Peyer's patch (tissue), 4 donors: Measurements from ENCODE around the gene CDKN3. TPM values are rescaled to one million over a fixed set of nuclear protein-coding genes. Genes with fewer than 3 reads are reported as not detected.
"Not testable (repeated sequence)": the region's sequence is repeated elsewhere in the genome, so short reads cannot be mapped to it uniquely, and the experiment has no call there.

Experiments used
- DNase-seq, 3 donors: peaks; one replicate each; pipeline ENCODE4 v3.0.0-alpha.2; 2017 to 2019
- H3K27ac ChIP-seq, 4 donors: fragments of 200-600 bp; sonication (generic); one replicate each; pipeline ENCODE4 v1.5.1; 2016 to 2019
- H3K27me3 ChIP-seq, 2 donors: fragments of 200-600 bp; sonication (generic); one replicate each; pipeline ENCODE4 v1.5.1; 2019
- H3K36me3 ChIP-seq, 3 donors: fragments of 200-600 bp; sonication (generic); one replicate each; pipeline ENCODE4 v1.5.1; 2016 to 2019
- H3K4me1 ChIP-seq, 4 donors: fragments of 200-600 bp; sonication (generic); one replicate each; pipeline ENCODE4 v1.5.1; 2016 to 2019
- H3K4me3 ChIP-seq, 4 donors: fragments of 200-600 bp; sonication (generic); 1 replicate in 3 of 4; 2 replicates in 1 of 4; pipeline ENCODE4 v1.5.1; 2016 to 2019; ENCODE audit warnings: mild to moderate bottlenecking in 1 of 4
- H3K9me3 ChIP-seq, 4 donors: fragments of 200-600 bp; sonication (generic); one replicate each; pipeline ENCODE4 v1.5.1; 2016 to 2019; ENCODE audit warnings: mild to moderate bottlenecking in 1 of 4
- POLR2A ChIP-seq, 2 donors: fragments of 450-650 bp; IDR thresholded peaks; one replicate each; pipeline ENCODE4 v1.5.1; 2017; ENCODE audit warnings: antibody characterized with exemption in 2 of 2, mild to moderate bottlenecking in 2 of 2, moderate library complexity in 2 of 2
- total RNA-seq, 4 donors: library from RNA; depleted of rRNA; stranded (reverse); fragments of >200 nt; gene quantifications; one replicate each; pipeline ENCODE4 v1.1.0, GENCODE V29; 2016
- TF ChIP-seq, protein P1 (sequence below), 6 experiments: fragments of 450-650 bp in 4 of 6; fragments of 200-600 bp in 2 of 6; sonication (generic) in 1 of 6; IDR thresholded peaks; one replicate each; pipeline ENCODE4 v1.5.1; 2017 to 2019; ENCODE audit warnings: antibody characterized with exemption in 6 of 6, mild to moderate bottlenecking in 3 of 6, moderate library complexity in 1 of 6

The CDKN3 gene
- total RNA-seq, 4 donors from 2014 or later = 1.6 to 7.4 (median 4.3) TPM

DNA sequence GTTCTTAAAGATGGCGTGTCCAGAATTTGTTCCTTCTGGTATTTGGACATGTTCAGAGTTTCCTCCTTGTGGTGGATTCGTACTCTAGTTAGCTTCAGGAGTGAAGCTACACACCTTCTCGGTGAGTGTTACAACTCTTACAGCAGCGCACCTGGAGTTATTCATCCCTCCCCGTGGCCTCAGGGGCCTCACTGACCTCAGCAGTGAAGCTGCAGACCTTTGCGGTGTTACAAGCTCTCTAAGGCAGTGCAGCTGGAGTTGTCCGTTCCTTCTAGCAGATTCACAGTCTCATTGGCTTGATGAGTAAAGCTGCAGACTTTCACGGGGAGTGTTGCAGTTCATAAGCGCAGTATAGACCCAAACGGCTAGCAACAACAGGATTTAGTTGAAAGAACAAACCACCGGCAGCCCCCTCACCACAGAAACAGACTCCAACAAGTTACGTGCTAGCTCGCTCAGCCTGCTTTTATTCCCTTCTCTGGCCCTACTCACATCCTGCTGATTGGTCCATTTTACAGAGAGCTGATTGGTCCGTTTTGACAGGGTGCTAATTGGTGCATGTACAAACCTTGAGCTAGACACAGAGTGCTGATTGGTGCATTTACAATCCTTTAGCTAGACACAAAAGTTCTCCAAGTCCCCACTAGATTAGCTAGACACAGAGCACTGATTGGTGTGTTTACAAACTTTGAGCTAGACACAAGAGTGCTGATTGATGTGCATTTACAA is 4.5 kb upstream of the CDKN3 start:
- Histone ChIP-seq H3K27me3 (no peaks in the 10 kb centered on the region), H3K36me3 (no peaks in the 10 kb centered on the region), H3K4me3 (no peak overlapping the region), H3K4me1 (no peaks in the 10 kb centered on the region), H3K27ac (no peak overlapping the region), H3K9me3 (no peaks in the 10 kb centered on the region)
- TF ChIP-seq POLR2A (IDR thresholded peaks at IDR 0.05) = no peak
- no peak for DNase-seq

GRCh38 chr14:54392986-54393884 is 3.6 kb upstream of the CDKN3 start:
- not testable (repeated sequence) for H3K4me3 ChIP-seq, H3K27me3 ChIP-seq, DNase-seq, H3K36me3 ChIP-seq, H3K4me1 ChIP-seq, H3K27ac ChIP-seq, H3K9me3 ChIP-seq

DNA sequence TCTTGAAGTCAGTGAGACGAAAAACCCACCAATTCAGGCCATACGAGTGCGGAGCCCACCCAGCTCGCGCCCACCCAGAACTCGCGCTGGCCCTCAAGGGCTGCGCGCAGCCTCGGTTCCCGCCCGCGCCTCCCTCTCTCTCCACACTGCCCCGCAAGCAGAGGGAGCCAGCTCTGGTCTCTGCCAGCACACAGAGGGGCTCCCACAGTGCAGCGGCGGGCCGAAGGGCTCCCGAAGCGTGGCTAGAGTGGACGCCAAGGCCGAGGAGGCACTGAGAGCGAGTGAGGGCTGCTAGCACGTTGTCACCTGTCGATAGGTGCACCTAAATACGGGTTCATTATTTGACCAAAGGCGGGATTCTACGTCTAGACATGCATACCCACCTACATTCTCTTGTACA is 2.2 kb upstream of the CDKN3 start:
- Histone ChIP-seq H3K9me3 (no peaks in the 10 kb centered on the region), H3K4me3 (no peak overlapping the region), H3K4me1 (peaks cover 0 to 4% (median 0%) of the 10 kb centered on the region in 4 donors), H3K27ac (no peak overlapping the region), H3K27me3 (no peaks in the 10 kb centered on the region), H3K36me3 (no peaks in the 10 kb centered on the region)
- TF ChIP-seq, protein P1, sequence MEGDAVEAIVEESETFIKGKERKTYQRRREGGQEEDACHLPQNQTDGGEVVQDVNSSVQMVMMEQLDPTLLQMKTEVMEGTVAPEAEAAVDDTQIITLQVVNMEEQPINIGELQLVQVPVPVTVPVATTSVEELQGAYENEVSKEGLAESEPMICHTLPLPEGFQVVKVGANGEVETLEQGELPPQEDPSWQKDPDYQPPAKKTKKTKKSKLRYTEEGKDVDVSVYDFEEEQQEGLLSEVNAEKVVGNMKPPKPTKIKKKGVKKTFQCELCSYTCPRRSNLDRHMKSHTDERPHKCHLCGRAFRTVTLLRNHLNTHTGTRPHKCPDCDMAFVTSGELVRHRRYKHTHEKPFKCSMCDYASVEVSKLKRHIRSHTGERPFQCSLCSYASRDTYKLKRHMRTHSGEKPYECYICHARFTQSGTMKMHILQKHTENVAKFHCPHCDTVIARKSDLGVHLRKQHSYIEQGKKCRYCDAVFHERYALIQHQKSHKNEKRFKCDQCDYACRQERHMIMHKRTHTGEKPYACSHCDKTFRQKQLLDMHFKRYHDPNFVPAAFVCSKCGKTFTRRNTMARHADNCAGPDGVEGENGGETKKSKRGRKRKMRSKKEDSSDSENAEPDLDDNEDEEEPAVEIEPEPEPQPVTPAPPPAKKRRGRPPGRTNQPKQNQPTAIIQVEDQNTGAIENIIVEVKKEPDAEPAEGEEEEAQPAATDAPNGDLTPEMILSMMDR (IDR thresholded peaks at IDR 0.05) = no peak
- TF ChIP-seq POLR2A (IDR thresholded peaks at IDR 0.05) = no peak
- DNase-seq = no peak

DNA sequence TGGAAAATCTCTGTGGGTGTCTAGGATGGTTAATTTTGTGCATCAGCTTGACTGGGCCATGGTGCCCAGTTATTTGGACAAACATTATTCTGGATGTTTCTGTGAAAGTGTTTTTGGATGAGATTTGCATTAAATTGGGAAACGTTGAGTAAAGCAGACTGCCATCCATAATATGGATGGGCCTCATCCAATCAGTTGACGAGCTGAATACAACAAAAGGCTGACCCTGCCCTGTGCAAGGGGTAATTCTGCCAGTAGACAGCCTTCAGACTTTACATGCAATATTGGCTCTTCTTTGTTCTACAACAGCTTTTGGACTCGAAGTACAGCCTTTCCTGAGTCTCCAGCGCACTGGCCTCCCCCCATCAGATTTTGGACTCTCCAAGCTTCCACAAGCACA is 1.5 kb upstream of the CDKN3 start:
- DNase-seq = no peak
- no peaks in the 10 kb centered on the region for H3K27me3 ChIP-seq
- peaks cover 0 to 4% (median 0%) of the 10 kb centered on the region in 4 donors for H3K4me1 ChIP-seq
- no peak overlapping the region for H3K27ac ChIP-seq
- TF ChIP-seq POLR2A (IDR thresholded peaks at IDR 0.05) = no peak
- TF ChIP-seq, protein P1 (IDR thresholded peaks at IDR 0.05) = no peak
- H3K4me3 ChIP-seq = no peak overlapping the region
- no peaks in the 10 kb centered on the region for H3K9me3 ChIP-seq
- H3K36me3 ChIP-seq = no peaks in the 10 kb centered on the region

GRCh38 chr14:54395716-54396115 is 1.1 kb upstream of the CDKN3 start:
- Histone ChIP-seq H3K36me3 (no peaks in the 10 kb centered on the region), H3K4me1 (peaks cover 0 to 4% (median 0%) of the 10 kb centered on the region in 4 donors), H3K9me3 (no peaks in the 10 kb centered on the region), H3K4me3 (no peak overlapping the region), H3K27me3 (no peaks in the 10 kb centered on the region), H3K27ac (no peak overlapping the region)
- TF ChIP-seq, protein P1 (IDR thresholded peaks at IDR 0.05) = no peak
- TF ChIP-seq POLR2A (IDR thresholded peaks at IDR 0.05) = no peak
- no peak for DNase-seq

DNA sequence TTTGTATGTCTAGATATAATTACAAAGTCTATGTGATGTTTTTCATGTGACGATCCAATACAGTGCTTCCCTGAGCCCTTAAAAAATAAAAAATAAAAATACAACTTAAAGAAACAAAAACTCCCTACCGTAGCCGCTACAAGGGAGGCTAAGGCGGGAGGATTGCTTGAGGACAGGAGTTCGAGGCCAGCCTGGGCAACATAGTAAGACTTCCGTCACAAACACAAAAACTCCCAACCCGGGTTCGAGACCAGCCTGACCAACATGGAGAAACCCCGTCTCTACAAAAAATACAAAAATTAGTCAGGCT is 669 bp upstream of the CDKN3 start:
- no peak for DNase-seq
- Histone ChIP-seq H3K36me3 (no peaks in the 10 kb centered on the region), H3K4me1 (peaks cover 0 to 4% (median 0%) of the 10 kb centered on the region in 4 donors), H3K27me3 (no peaks in the 10 kb centered on the region), H3K4me3 (peak overlapping the region; percentile 74 to 88 (median 82)), H3K27ac (peak overlapping the region in 1 of 4 donors; percentile 74), H3K9me3 (no peaks in the 10 kb centered on the region)
- no peak for TF ChIP-seq POLR2A (IDR thresholded peaks at IDR 0.05)
- TF ChIP-seq, protein P1 (IDR thresholded peaks at IDR 0.05) = no peak
